ENCODE measurements around the gene STAU1. TPM values are rescaled to one million over a fixed set of nuclear protein-coding genes. Genes with fewer than 3 reads are reported as not detected.

Gene STAU1
- polyA plus RNA-seq, 3 donors, result 17.3 to 34.2 (median 24.0) TPM

GRCh38 chr20:49167811-49168507 lies 20.2 kb downstream of the STAU1 start:
- no peaks in the 10 kb centered on the region for H3K9me3 ChIP-seq (replicated peaks in 1 of 2; ENCODE audit: control insufficient read depth in 1 of 2, insufficient read depth in 1 of 2, low read length in 2 of 2)
- no peak overlapping the region for H3K4me2 ChIP-seq (replicated peaks; ENCODE audit: extremely low read depth, low read length, poor library complexity, severe bottlenecking)
- peak overlapping the region in 3 of 7 donors; percentile 13 to 77 (median 24) for H3K27ac Mint-ChIP-seq
- H3K27me3 ChIP-seq (ENCODE audit: control insufficient read depth in 2 of 2, insufficient read depth in 2 of 2, low read length in 2 of 2), result no peaks in the 10 kb centered on the region
- H3K27me3 Mint-ChIP-seq (ENCODE audit: low read depth in 3 of 3), result no peaks in the 10 kb centered on the region
- H3K4me3 Mint-ChIP-seq, result no peak overlapping the region
- DNase-seq, result no peak
- H3K36me3 ChIP-seq (replicated peaks in 1 of 2; ENCODE audit: control insufficient read depth in 1 of 2, insufficient read depth in 2 of 2, low read length in 2 of 2), result peaks cover 14 to 75% of the 10 kb centered on the region in 2 donors
- H4K20me1 ChIP-seq (ENCODE audit: insufficient read depth, low read length), result peaks cover 95% of the 10 kb centered on the region
- H3K27ac ChIP-seq (ENCODE audit: low read depth in 1 of 2, low read length in 2 of 2), result no peak overlapping the region
- H3K9ac ChIP-seq (ENCODE audit: insufficient read depth, low read length, poor library complexity, severe bottlenecking), result no peak overlapping the region
- TF ChIP-seq, protein P1, sequence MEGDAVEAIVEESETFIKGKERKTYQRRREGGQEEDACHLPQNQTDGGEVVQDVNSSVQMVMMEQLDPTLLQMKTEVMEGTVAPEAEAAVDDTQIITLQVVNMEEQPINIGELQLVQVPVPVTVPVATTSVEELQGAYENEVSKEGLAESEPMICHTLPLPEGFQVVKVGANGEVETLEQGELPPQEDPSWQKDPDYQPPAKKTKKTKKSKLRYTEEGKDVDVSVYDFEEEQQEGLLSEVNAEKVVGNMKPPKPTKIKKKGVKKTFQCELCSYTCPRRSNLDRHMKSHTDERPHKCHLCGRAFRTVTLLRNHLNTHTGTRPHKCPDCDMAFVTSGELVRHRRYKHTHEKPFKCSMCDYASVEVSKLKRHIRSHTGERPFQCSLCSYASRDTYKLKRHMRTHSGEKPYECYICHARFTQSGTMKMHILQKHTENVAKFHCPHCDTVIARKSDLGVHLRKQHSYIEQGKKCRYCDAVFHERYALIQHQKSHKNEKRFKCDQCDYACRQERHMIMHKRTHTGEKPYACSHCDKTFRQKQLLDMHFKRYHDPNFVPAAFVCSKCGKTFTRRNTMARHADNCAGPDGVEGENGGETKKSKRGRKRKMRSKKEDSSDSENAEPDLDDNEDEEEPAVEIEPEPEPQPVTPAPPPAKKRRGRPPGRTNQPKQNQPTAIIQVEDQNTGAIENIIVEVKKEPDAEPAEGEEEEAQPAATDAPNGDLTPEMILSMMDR (IDR thresholded peaks at IDR 0.05), result no peak
- peaks cover 21 to 64% of the 10 kb centered on the region in 2 donors for H3K36me3 Mint-ChIP-seq
- H3K4me1 ChIP-seq (ENCODE audit: control insufficient read depth in 1 of 2, insufficient read depth in 2 of 2, low read length in 2 of 2), result no peaks in the 10 kb centered on the region
- H2AFZ ChIP-seq (ENCODE audit: insufficient read depth, low read depth, low read length, poor library complexity, severe bottlenecking), result no peak overlapping the region
- H3K79me2 ChIP-seq (ENCODE audit: insufficient read depth, low read length), result peaks cover 94% of the 10 kb centered on the region
- H3K9me3 Mint-ChIP-seq, result no peaks in the 10 kb centered on the region
- peaks cover 4% of the 10 kb centered on the region for H3K4me1 Mint-ChIP-seq
- 94% methylated on average over 2 of the region's 5 CpGs for WGBS (ENCODE audit: insufficient coverage)
- intact Hi-C loops (cut with micrococcal nuclease), result no loop called here
- no peak overlapping the region for H3K4me3 ChIP-seq (replicated peaks in 1 of 3; ENCODE audit: low read depth in 2 of 3, low read length in 3 of 3)

DNA sequence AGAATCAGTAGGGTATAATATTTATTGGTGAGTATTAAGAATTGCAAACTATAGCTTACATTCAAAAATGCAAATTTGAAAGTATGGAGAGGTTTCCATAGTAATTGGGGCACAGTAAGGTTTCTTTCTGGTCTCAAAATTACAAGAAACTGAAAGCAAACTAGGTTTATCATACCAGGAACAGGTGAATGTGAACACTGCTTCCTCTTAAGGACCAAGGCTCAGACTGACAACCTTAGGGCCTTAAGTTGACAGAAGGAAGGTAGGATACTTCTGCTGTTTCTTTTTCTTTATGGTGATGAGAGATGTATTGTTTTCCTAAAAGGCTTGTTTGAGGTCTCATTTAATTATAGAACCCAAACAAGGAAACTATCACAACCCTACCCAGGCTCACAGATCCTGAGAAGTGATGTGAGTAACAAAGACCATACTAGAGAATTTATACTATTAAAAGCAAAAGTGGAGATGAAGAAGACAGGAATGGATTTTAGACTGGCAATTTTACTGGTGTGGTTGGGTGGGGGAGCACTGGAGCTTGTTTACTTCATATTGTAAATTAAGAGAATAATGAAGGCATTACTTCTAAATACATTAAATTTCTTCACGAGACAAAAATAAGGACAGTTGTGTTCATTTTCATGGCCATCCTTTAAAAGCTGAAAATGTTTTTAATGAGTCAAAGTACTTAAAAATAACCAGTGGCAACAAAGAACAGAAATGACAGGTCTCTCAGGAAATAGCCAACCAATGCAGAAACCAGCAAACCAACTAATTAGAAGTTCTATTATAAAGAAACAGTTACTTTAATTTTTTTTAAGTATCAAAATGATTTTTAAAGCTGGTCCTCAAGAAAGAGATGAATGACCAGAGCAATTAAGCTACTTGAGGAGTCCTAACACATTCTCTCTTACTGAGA lies 21.3 kb downstream of the STAU1 start:
- Histone ChIP-seq H3K9ac (ENCODE audit: insufficient read depth, low read length, poor library complexity, severe bottlenecking) (no peak overlapping the region), H3K36me3 (replicated peaks in 1 of 2; ENCODE audit: control insufficient read depth in 1 of 2, insufficient read depth in 2 of 2, low read length in 2 of 2) (peaks cover 14 to 68% of the 10 kb centered on the region in 2 donors), H3K4me3 (replicated peaks in 1 of 3; ENCODE audit: low read depth in 2 of 3, low read length in 3 of 3) (no peak overlapping the region), H4K20me1 (ENCODE audit: insufficient read depth, low read length) (peaks cover 95% of the 10 kb centered on the region), H3K4me2 (replicated peaks; ENCODE audit: extremely low read depth, low read length, poor library complexity, severe bottlenecking) (no peak overlapping the region), H3K27ac (ENCODE audit: low read depth in 1 of 2, low read length in 2 of 2) (no peak overlapping the region), H3K79me2 (ENCODE audit: insufficient read depth, low read length) (peaks cover 91% of the 10 kb centered on the region), H3K27me3 (ENCODE audit: control insufficient read depth in 2 of 2, insufficient read depth in 2 of 2, low read length in 2 of 2) (no peaks in the 10 kb centered on the region), H2AFZ (ENCODE audit: insufficient read depth, low read depth, low read length, poor library complexity, severe bottlenecking) (no peak overlapping the region), H3K9me3 (replicated peaks in 1 of 2; ENCODE audit: control insufficient read depth in 1 of 2, insufficient read depth in 1 of 2, low read length in 2 of 2) (no peaks in the 10 kb centered on the region), H3K4me1 (ENCODE audit: control insufficient read depth in 1 of 2, insufficient read depth in 2 of 2, low read length in 2 of 2) (no peaks in the 10 kb centered on the region)
- H3K36me3 Mint-ChIP-seq, result peaks cover 19 to 62% of the 10 kb centered on the region in 2 donors
- peak overlapping the region in 3 of 7 donors; percentile 13 to 57 (median 54) for H3K27ac Mint-ChIP-seq
- no peak for DNase-seq
- H3K4me3 Mint-ChIP-seq, result no peak overlapping the region
- no peaks in the 10 kb centered on the region for H3K27me3 Mint-ChIP-seq (ENCODE audit: low read depth in 3 of 3)
- no peaks in the 10 kb centered on the region for H3K9me3 Mint-ChIP-seq
- TF ChIP-seq, protein P1 (IDR thresholded peaks at IDR 0.05), result no peak
- intact Hi-C loops (cut with micrococcal nuclease), result no loop called here
- no CpG with 5 or more reads among the region's 1 CpG for WGBS (ENCODE audit: insufficient coverage)
- H3K4me1 Mint-ChIP-seq, result peaks cover 8% of the 10 kb centered on the region

Data from CD14-positive monocyte (primary cell).